AG08395 (cell line): ENCODE results near the gene CAPN10.
A peak's percentile ranks its signal among the peaks of the same experiment; 100 is the strongest.

Experiments
- DNase-seq: peaks from one replicate; pipeline ENCODE4 v3.0.0; 2012; ENCODE audit warnings: mixed read lengths, low spot score

CAPN10 gene

GRCh38 chr2:240563951-240564560 lies 22.5 kb upstream of the CAPN10 start:
- DNase-seq: no peak

- no peak for DNase-seq
Measured at GRCh38 chr2:240564561-240565332, 21.8 kb upstream of the CAPN10 start.

- peak; percentile 56 for DNase-seq
Measured at GRCh38 chr2:240565333-240566202, 21.0 kb upstream of the CAPN10 start.

DNA sequence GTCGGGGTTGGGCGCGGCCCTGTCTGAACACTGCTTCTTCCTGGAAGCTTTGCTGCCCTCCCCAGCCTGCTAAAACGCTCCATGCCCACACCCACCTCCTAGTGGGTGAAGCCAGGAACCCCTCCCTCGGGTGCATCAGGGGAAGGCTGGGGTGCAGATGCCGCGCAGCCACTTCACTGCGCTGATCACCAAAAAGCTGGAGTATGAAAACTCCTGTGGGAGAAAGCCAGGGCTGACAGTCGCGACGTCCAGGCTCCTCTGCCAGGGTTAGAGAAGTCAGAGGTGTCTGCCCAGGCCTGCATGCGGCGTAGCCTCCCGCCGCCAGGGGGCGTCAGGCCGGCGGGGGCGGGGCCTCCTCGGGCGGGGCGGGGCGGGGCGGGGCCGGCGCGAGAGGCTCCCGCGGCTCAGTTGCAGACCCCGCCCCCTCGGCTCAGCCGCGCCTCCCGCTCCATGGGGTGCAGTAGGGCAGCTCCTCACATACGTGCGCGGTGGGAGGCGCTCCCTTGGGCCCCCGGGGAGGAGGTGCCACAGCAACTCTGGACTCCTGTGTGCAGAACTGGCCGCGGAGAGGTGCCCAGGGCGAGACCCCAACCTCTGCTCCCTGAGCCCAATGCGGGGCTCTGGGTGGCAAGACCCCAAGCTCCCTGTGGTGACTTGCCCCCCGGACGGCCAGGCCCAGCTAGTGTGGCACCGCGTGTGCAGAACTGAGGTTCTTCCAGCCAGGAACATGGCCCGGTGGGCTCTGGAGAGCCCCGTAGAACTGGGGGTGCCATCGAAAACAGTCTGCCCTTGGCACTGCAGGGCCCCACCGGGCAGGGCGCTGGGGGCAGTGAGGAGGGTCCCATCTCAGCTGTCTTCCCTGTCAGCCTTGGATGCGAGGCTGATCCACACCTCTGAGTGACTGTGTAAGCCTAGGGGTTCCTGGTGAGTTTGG lies 20.1 kb upstream of the CAPN10 start:
- DNase-seq: peak; percentile 90

- no peak for DNase-seq
Measured at GRCh38 chr2:240567137-240567871, 19.2 kb upstream of the CAPN10 start.

DNA sequence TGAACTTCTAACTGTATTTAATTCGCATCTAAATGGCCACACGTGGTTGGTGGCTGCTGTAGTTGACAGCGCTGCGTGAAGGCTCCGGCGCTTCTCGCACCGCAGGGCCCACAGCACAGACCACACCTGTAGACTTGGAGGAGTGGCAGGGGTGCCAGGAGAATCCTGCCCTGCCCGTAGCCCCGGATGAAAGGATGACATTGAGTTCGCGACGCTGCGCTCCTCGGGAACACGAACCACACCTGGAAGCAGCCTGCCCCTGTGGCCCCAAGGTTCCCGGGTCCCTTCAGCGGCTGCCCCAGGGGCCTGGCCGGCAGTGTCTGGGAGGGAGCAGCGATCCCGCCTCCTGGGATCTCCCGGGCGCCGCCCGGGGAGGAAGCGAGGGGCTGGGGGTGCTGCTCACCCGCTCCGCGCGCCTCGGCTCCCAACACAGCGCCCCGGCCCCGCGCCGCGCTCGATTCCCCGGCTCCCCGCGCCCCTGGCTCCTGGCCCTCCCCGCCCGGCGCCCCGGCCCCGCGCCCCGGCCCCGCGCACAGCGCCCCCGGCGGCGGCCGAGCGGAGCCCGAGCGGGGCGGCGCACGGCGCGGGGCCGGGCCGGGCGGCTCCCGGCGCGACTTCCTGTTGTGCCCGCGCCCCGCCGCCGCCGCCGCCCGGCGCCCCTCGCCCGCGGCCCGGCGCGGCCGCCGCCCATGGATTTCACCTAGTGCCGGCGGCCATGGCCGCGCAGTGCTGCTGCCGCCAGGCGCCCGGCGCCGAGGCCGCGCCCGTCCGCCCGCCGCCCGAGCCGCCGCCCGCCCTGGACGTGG lies 18.5 kb upstream of the CAPN10 start, which contains the start of gene RNPEPL1:
TSS of gene RNPEPL1 (plus strand) at position 613 of the 806 bp plus-strand sequence. CDS start at position 716, 103 bp downstream.
- peak; percentile 52 for DNase-seq

GRCh38 chr2:240568678-240569522 lies 17.6 kb upstream of the CAPN10 start:
- DNase-seq: peak; percentile 49

- no peak for DNase-seq
Measured at GRCh38 chr2:240569523-240569997, 17.0 kb upstream of the CAPN10 start.

DNA sequence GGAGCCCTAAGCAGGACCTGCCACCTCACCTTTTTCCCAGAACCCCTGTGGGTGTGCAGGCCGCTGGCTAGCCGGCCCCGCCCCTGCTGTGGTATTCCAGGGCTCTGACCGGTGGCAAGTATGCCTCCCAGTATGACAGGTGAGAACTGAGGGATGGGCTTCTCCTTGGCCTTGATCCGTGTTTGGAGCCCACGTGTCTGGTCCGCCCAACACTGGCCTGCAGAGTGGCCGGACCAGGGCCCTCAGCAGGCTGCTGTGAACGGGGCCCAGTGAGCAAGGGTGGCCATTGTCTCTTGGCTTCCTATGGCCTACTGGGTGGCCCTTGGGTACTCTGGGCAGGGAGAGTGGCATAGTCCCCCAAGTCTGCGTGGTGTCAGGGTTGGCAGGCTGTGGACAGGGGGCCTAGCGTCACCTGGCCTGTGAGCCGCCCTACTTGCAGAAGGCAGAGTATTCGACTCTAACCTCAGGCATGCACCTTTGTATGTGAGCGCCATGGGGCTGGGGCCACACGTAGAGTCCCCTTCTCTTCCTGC lies 16.5 kb upstream of the CAPN10 start:
- no peak for DNase-seq

GRCh38 chr2:240570531-240571313 lies 15.8 kb upstream of the CAPN10 start:
- no peak for DNase-seq

- DNase-seq: no peak
Measured at GRCh38 chr2:240571314-240571973, 15.1 kb upstream of the CAPN10 start.

- no peak for DNase-seq
Measured at GRCh38 chr2:240572141-240573031, 14.1 kb upstream of the CAPN10 start.

- DNase-seq: no peak
Measured at GRCh38 chr2:240573071-240573515, 13.4 kb upstream of the CAPN10 start.

GRCh38 chr2:240573516-240574385 lies 12.8 kb upstream of the CAPN10 start:
- DNase-seq: no peak
